ENCODE results near the gene UCN3. TPM values are rescaled to one million over a fixed set of nuclear protein-coding genes. Genes with fewer than 3 reads are reported as not detected.
A peak's percentile ranks its signal among the peaks of the same experiment; 100 is the strongest.

Gene UCN3
- total RNA-seq, 2 donors from 2014 or later: not detected

DNA sequence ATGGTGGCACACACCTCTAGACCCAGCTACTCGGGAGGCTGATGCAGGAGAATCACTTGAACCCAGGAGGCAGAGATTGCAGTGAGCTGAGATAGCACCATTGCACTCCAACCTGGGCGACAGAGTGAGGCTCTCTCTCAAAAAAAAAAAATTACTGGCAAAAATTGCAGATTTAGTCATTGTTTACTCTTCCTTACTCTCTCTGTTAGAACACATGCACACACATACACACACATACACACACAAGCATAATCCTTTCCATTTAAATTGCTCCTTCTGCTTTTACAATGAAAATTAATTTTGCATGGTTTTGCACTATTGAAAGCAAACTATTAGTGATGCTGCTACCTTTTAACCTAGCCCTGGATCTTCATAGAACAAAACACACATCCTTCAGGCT is 15.4 kb upstream of the UCN3 start:
- no peak overlapping the region for H3K4me3 Mint-ChIP-seq
- DNase-seq (no peak), ATAC-seq (no peak)
- peaks cover 27% of the 10 kb centered on the region for H3K27me3 Mint-ChIP-seq
- no peak overlapping the region for H3K27ac Mint-ChIP-seq
- no peaks in the 10 kb centered on the region for H3K9me3 ChIP-seq (ENCODE audit: control insufficient read depth, low read length, poor library complexity, severe bottlenecking)
- peaks cover under 1% of the 10 kb centered on the region for H3K36me3 Mint-ChIP-seq (ENCODE audit: low read depth)
- no peaks in the 10 kb centered on the region for H3K4me1 Mint-ChIP-seq

DNA sequence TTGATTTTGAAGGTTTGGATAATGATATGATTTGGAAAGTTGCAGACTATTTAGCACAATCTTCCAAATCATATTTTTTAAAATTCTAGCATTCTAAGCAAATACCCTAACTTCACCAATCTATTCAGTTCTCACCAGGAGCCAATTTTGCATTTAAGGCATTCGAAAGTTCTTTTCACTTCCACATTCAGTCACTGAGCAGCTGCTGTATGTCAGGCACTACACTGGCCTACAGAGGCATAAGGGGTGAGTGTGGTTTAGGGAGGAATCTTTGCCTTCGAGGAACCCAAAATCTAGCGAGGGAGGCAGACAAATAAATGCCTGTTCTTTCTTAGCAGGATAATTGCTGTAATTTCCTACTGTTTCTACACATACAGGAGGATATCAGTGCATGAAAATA is 10.7 kb upstream of the UCN3 start:
- Mint-ChIP-seq H3K27ac (no peak overlapping the region), H3K4me1 (no peaks in the 10 kb centered on the region), H3K36me3 (ENCODE audit: low read depth) (peaks cover 6% of the 10 kb centered on the region), H3K27me3 (peaks cover 53% of the 10 kb centered on the region), H3K4me3 (no peak overlapping the region)
- DNase-seq: no peak
- no peak for ATAC-seq
- H3K9me3 ChIP-seq (ENCODE audit: control insufficient read depth, low read length, poor library complexity, severe bottlenecking): no peaks in the 10 kb centered on the region

DNA sequence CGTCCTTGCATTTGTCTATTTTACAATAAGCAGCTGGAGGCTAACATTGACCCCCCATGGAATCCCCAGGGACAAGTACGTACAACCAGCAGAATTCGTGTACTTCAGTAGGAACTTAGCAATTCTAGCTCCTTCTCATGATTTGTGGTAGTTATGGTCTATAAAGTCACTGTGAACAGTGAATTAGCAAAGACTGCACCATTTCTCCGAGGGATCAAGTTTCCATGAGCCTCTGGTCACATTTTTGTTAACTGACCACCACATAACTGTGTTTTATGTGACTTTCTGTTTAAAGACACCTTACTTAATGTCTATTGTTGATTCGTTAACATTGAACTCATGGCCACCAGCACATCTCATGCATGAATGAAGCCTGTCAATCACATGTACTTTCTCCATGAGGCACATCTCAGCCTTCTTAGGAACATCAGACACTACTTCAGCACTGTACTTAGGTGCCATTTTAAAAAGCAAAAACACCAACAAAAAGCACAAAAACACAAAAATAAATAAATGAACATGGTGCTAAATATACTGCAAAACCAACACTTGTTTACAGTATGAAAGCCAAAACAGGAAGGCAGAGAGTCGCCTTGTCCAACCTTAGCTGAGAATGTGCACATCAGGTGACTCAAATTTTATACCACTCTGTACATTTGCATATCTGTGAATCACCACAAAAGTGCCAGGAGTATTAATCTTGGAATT is 9.0 kb upstream of the UCN3 start:
- DNase-seq: no peak

DNA sequence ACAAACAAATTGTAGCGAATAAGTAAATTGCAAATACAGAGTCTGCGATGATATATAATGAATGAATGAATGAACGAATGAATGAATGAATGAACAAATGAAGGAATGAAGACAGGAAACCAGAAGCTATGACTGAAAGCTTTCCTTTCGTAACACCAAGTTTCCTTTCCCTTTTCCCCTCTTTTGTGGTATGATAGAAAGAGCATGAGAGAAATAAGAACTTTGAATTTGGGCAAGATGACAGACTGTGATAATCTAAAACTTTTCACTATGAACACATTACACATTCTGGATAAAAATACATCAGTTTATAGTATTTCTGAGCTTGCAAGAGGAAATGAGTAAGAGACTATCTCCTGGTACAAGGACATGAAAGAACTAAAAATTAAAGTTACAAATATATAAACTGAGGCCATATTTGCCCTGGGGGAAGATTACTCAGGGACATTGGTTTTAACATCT is 8.4 kb upstream of the UCN3 start:
- Mint-ChIP-seq H3K36me3 (ENCODE audit: low read depth) (peaks cover 6% of the 10 kb centered on the region), H3K4me1 (no peaks in the 10 kb centered on the region), H3K27me3 (peaks cover 65% of the 10 kb centered on the region), H3K27ac (no peak overlapping the region), H3K4me3 (no peak overlapping the region)
- ATAC-seq (no peak), DNase-seq (no peak)
- H3K9me3 ChIP-seq (ENCODE audit: control insufficient read depth, low read length, poor library complexity, severe bottlenecking): no peaks in the 10 kb centered on the region

More for the DNA sequence above, 9.0 kb upstream of the UCN3 start:
- ATAC-seq: no peak
- H3K9me3 ChIP-seq (ENCODE audit: control insufficient read depth, low read length, poor library complexity, severe bottlenecking): no peaks in the 10 kb centered on the region
- H3K27ac Mint-ChIP-seq: no peak overlapping the region
- H3K4me1 Mint-ChIP-seq: no peaks in the 10 kb centered on the region
- no peak overlapping the region for H3K4me3 Mint-ChIP-seq
- H3K27me3 Mint-ChIP-seq: peaks cover 62% of the 10 kb centered on the region
- peaks cover 6% of the 10 kb centered on the region for H3K36me3 Mint-ChIP-seq (ENCODE audit: low read depth)

DNA sequence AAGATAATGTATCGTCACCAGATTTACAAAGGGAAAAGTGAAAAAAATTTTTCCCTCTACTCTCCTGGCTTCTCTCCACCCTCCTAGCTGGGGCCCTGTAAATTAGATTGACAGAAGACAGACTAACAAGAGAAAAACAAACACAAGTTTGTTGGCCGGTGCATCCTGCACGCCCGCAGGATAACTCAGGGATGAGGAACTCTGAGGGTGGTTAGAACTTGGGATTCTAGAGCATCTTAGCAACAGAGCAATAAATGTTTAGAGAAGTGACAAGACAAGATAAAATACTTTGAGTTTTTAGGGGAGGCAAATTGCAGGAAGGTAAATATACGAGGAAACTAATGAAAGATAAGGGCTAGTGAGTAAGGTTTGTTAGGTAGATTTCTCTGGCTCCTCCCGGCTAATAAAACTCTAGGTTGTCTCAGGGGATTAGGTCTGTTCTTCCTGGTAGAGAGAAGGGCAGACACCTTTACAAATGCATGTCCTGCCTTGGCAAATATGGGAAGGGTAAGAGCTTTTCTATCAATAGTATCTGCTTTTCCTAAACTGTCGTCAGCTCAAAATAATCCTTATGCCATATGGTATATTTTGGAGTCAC is 4.3 kb upstream of the UCN3 start:
- H3K36me3 Mint-ChIP-seq (ENCODE audit: low read depth): peaks cover 4% of the 10 kb centered on the region
- DNase-seq (no peak), ATAC-seq (no peak)
- H3K4me1 Mint-ChIP-seq: no peaks in the 10 kb centered on the region
- no peak overlapping the region for H3K4me3 Mint-ChIP-seq
- no peak overlapping the region for H3K27ac Mint-ChIP-seq
- H3K27me3 Mint-ChIP-seq: peaks cover 78% of the 10 kb centered on the region
- no peaks in the 10 kb centered on the region for H3K9me3 ChIP-seq (ENCODE audit: control insufficient read depth, low read length, poor library complexity, severe bottlenecking)

DNA sequence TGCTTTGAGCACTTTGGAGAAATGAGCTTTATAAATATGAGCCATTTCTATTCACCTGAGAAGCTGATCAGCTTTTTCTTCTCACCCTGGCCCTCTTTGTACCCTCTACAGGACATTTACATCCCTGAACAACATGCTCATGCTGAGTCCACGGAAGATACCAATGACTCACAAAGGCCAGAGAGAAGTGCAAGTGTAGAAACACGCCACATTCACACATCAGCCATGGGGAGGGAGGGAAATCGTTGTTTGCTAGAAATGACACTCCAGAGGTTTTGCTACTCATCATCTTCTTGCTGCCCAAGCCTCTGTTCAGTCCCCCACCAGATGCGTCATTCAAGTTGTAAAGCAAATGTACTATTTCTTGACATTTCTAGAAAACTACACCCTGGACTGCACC is 2.8 kb upstream of the UCN3 start:
- H3K36me3 Mint-ChIP-seq (ENCODE audit: low read depth): peaks cover 4% of the 10 kb centered on the region
- H3K27me3 Mint-ChIP-seq: peaks cover 71% of the 10 kb centered on the region
- DNase-seq: no peak
- H3K9me3 ChIP-seq (ENCODE audit: control insufficient read depth, low read length, poor library complexity, severe bottlenecking): no peaks in the 10 kb centered on the region
- no peak overlapping the region for H3K27ac Mint-ChIP-seq
- ATAC-seq: no peak
- no peaks in the 10 kb centered on the region for H3K4me1 Mint-ChIP-seq
- no peak overlapping the region for H3K4me3 Mint-ChIP-seq

DNA sequence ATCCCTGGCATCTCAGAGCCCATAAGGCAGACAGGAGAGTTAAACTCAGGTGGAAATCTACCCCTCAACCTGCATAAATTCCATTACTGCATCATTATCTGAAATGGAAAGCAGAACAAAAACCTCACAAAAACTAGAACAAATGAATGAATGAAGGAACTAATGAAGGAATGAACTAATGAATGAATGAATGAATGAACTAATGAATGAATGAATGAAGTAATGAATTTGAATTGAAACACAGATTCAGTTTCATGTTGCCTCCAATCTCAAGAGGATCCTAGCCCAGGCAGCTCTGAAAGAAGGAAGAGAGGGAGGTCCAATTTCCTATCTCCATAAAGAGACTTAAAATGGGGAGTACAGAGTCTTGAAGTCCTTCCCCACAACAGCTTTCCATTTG is 1.9 kb upstream of the UCN3 start:
- DNase-seq (no peak), ATAC-seq (no peak)
- no peaks in the 10 kb centered on the region for H3K36me3 Mint-ChIP-seq (ENCODE audit: low read depth)
- H3K9me3 ChIP-seq (ENCODE audit: control insufficient read depth, low read length, poor library complexity, severe bottlenecking): no peaks in the 10 kb centered on the region
- H3K27me3 Mint-ChIP-seq: peaks cover 62% of the 10 kb centered on the region
- no peak overlapping the region for H3K4me3 Mint-ChIP-seq
- H3K27ac Mint-ChIP-seq: no peak overlapping the region
- H3K4me1 Mint-ChIP-seq: no peaks in the 10 kb centered on the region

DNA sequence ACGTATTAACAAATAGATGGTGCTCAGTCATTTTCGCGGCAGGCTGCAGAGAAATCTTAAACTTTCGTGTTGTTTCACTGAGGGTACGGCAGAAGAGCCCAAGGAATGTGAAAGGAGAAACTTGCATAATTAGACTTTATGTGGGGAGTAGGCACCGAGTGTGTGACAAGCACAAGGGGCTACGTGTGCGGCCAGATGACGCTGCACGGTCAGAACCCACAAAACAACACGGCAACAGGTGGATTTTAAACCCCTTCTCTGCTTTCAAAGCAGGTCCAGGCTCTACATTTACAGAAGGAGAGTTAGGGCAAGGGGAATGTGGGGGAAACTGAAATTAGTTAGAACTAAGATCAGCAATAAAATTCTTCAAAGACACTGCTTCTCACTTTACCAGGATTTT is 392 bp upstream of the UCN3 start:
- Mint-ChIP-seq H3K27me3 (peaks cover 52% of the 10 kb centered on the region), H3K4me1 (no peaks in the 10 kb centered on the region), H3K27ac (peak overlapping the region; percentile 12), H3K4me3 (no peak overlapping the region), H3K36me3 (ENCODE audit: low read depth) (no peaks in the 10 kb centered on the region)
- H3K9me3 ChIP-seq (ENCODE audit: control insufficient read depth, low read length, poor library complexity, severe bottlenecking): no peaks in the 10 kb centered on the region
- ATAC-seq (no peak), DNase-seq (no peak)

DNA sequence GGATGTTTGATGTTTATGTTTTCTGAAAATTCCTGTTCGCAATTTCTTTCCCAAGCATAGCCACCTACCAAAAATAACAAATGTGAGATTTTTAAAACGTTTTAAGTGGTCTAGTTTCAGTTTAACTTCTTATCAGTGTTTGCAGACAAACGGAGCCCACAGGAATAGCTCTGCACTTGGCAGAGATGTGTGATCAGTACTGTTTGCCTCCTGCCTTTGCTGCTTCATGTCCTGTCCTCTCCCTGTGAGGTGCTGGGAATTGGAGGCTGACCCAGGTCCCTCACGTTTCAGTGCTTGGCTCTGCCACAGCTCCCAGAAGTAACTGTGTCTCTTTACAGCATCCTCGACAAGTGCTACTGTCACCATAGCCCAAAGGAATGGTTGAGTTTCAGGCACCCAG is 1.2 kb downstream of the UCN3 start:
- no peaks in the 10 kb centered on the region for H3K9me3 ChIP-seq (ENCODE audit: control insufficient read depth, low read length, poor library complexity, severe bottlenecking)
- Mint-ChIP-seq H3K4me3 (no peak overlapping the region), H3K27me3 (peaks cover 41% of the 10 kb centered on the region), H3K36me3 (ENCODE audit: low read depth) (no peaks in the 10 kb centered on the region), H3K4me1 (no peaks in the 10 kb centered on the region), H3K27ac (no peak overlapping the region)
- ATAC-seq (no peak), DNase-seq (no peak)

DNA sequence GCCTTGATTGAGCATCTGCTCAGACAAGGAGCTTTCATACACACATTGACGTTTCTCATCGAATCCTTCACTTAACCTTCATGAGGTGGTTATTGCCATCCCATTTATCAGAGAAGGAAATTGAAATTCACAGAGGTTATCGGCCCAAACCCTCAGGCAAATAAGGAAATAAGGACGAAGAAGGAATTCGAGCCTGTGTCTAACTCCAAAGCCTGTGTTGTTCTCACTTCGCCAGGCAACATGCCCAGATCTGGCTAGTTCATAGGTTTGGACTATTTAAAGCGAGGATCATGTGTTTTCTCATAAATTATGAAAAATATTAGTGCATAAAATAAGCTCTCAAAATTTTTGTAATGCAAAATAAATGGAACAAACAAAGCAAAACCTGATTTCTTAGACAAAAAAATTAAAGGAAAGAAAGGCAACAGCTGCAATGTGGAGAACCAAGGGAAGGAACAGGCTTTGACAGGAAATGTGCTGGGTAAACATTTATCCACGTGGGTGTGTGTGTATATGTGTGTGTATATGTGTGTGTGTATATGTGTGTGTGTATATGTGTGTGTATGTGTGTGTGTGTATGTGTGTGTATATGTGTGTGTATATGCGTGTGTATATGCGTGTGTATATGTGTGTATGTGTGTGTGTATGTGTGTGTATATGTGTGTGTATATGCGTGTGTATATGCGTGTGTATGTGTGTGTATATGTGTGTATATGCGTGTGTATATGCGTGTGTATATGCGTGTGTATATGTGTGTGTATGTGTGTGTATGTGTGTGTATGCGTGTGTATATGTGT is 4.8 kb downstream of the UCN3 start:
- no peak overlapping the region for H3K27ac Mint-ChIP-seq
- no peak for DNase-seq

DNA sequence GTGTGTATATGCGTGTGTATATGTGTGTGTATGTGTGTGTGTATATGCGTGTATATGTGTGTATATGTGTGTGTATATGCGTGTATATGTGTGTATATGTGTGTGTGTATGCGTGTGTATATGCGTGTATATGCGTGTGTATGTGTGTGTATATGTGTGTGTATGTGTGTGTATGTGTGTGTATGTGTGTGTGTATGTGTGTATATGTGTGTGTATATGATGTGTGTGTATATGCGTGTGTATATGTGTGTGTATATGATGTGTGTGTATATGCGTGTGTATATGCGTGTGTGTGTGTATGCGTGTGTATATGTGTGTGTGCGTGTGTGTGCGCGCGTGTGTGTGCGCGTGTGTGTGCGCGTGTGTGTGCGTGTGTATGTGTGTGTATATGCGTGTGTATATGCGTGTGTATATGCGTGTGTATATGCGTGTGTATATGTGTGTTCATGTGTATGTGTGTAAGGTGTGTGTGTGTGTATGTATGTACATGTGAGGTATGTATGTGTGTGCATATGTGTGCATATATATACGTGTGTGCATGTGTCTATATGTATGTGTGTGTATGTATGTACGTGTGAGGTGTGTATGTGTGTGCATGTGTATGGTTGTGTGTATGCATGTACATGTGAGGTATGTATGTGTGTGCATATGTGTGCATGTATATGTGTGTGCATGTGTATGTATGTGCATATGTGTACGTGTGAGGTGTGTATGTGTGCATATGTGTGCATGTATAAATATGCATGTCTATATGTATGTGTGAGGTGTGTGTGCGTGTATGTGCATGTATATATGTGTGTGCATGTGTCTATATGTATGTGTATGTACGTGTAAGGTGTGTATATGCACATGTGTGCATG is 6.0 kb downstream of the UCN3 start:
- Mint-ChIP-seq H3K4me1 (peaks cover 5% of the 10 kb centered on the region), H3K4me3 (no peak overlapping the region), H3K27ac (no peak overlapping the region), H3K27me3 (peaks cover 13% of the 10 kb centered on the region), H3K36me3 (ENCODE audit: low read depth) (peaks cover 4% of the 10 kb centered on the region)
- no peaks in the 10 kb centered on the region for H3K9me3 ChIP-seq (ENCODE audit: control insufficient read depth, low read length, poor library complexity, severe bottlenecking)
- DNase-seq (no peak), ATAC-seq (no peak)

More for the DNA sequence above, 4.8 kb downstream of the UCN3 start:
- peaks cover 2% of the 10 kb centered on the region for H3K4me1 Mint-ChIP-seq
- peaks cover 4% of the 10 kb centered on the region for H3K36me3 Mint-ChIP-seq (ENCODE audit: low read depth)
- H3K9me3 ChIP-seq (ENCODE audit: control insufficient read depth, low read length, poor library complexity, severe bottlenecking): no peaks in the 10 kb centered on the region
- H3K27me3 Mint-ChIP-seq: peaks cover 9% of the 10 kb centered on the region
- ATAC-seq: no peak
- no peak overlapping the region for H3K4me3 Mint-ChIP-seq

DNA sequence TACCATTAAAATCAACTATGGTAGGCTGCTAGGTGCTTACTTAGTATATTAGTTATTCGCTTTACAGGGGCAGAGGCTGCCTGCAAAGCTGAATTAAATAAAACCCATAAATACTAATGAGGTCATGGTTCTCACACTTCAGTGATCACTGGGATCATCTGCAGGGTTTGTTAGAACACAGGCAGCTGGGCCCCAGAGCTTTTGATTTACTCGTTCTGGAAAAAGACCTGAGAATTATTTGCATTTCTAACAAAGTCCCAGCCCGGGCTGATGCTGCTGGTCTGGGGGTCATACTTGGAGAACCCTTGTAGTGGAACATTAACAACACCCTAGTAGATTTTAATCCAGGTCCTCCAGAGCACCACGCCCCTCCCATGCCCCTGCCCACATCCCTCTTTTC is 8.5 kb downstream of the UCN3 start:
- H3K36me3 Mint-ChIP-seq (ENCODE audit: low read depth): peaks cover 4% of the 10 kb centered on the region
- no peak overlapping the region for H3K27ac Mint-ChIP-seq
- DNase-seq: no peak
- H3K4me3 Mint-ChIP-seq: no peak overlapping the region
- peaks cover 13% of the 10 kb centered on the region for H3K27me3 Mint-ChIP-seq
- H3K9me3 ChIP-seq (ENCODE audit: control insufficient read depth, low read length, poor library complexity, severe bottlenecking): no peaks in the 10 kb centered on the region
- H3K4me1 Mint-ChIP-seq: peaks cover 5% of the 10 kb centered on the region
- no peak for ATAC-seq

Measured in T-helper 17 cell (primary cell).